ENCODE results near the gene C2CD4D.
A peak's percentile ranks its signal among the peaks of the same experiment; 100 is the strongest.

C2CD4D gene

GRCh38 chr1:151809985-151810556 lies 29.5 kb downstream of the C2CD4D start:
- DNase-seq: no peak

DNA sequence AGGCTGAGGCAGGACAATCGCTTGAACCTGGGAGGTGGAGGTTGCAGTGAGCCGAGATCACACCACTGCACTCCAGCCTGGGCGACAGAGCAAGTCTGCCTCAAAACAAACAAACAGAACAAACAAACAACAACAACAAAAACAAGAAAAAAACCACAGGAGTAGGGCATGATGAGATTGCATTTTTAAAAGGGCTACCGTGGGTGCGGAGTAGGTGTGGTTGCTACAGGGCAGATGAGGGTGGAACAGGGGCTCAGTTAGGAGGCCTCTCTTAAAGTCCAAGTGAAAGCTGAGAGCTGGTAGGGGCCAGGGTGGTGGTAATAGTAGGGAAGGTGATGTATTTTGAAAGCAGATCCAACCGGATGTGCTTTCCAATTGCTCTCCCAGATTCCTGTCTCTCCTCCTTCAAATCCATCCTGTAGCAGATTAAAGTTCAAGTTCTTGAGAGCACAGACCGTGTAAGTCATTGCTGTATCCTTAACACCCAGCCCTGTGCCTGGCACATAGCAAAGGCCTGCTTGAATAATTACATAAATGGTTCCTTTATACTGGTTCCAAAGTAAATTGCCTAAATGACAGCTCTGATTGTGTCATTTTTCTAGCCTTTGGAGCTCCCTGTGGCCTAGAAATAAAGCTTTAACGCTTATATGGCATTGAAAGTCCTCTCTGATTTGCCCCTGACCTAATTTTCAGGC lies 30.2 kb downstream of the C2CD4D start:
- DNase-seq: no peak

- no peak for DNase-seq
Measured at GRCh38 chr1:151807766-151808165, 31.9 kb downstream of the C2CD4D start.

DNA sequence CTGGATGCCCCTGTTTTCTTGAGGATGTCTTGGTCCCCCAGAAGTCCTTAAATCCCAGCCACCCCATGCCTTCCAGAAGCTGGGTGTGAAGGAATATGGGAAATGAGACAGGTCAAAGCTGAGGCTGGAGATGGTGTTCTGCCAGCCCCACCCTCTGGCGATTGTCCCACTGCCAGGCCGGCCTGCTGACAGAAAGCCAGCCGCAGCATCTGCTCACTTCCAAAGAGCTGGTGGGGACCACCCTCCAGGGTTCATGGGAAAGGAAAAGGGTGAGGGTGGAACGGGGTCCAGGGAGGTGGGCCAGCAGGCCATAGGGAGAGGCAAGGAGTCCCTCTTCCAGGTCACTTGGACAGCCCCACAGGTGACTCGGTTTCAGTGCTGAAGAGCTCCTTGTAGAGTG lies 32.5 kb downstream of the C2CD4D start:
- no peak for DNase-seq

- DNase-seq: no peak
Measured at GRCh38 chr1:151806170-151806569, 33.5 kb downstream of the C2CD4D start.

DNA sequence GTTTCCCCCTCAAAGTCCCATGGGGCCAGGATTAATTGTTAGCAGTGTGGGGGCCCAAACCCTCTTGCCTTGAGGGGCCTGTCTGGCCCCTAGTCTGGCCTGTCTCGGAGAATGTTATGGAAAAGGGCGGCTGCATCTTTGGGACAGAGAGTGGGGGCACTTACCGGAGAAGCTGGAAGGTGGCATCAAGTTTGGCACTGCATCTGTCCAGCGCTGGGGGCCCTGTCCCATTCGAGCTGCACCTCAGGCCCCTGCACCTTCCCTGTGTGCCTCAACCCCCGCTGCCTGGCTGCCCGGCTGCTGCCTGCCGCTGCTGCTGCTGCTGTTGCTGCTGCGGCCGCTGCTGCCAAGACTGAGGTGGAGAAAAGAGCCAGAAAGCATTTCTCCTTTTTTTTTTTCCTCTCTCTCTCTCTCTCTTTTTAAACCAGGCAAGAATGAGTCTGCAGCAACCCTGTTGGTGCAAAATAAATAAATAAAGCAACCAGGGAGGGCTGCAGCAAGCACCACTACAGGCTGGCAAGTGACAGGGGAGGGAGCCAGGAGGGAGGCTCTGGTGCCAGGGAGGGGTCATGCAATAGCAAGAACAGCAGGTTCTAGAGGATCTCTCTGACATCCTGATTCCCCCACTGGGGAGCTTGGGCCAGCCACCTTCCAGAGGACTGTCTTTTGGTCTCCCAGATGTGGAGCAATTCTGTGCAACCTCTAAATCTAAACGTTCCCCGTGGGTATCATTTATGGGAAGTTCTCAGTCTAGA lies 34.4 kb downstream of the C2CD4D start, which contains the start of gene LINGO4:
Gene LINGO4, minus strand, starts transcription at position 354 of the 755 bp plus-strand sequence. CDS start 2,715 bp downstream, outside the sequence.
- no peak for DNase-seq

- DNase-seq: no peak
Measured at GRCh38 chr1:151803915-151804314, 35.7 kb downstream of the C2CD4D start.

- DNase-seq: no peak
Measured at GRCh38 chr1:151803164-151803563, 36.5 kb downstream of the C2CD4D start.

GRCh38 chr1:151802372-151802771 lies 37.2 kb downstream of the C2CD4D start:
- DNase-seq: no peak

- DNase-seq: no peak
Measured at GRCh38 chr1:151801846-151802245, 37.8 kb downstream of the C2CD4D start.

DNA sequence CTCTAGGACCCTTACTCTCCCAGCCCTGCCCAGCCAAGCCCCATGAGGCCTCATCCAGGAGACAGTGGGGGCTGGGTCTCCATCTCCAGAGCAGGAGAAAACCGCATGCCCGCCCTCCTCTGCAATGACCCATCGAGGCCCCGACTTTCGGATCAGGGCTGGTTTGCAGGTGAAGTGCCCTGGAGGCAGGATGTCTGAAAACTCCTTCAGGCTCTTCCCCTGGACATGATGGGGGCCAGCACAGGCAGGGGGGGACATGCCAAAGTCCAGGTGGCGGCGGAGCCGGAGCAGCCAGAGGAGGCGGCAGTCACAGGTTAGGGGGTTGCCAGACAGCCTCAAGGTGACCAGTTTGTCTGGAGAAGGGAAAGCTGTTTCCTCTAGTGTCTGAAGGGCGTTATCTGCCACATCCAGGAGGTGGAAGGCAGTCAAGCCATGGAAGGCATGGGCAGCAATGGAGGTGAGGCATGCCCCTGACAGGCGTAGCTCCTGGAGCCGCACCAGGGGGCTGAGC lies 38.3 kb downstream of the C2CD4D start:
- DNase-seq: no peak

GRCh38 chr1:151800830-151801229 lies 38.8 kb downstream of the C2CD4D start:
- no peak for DNase-seq

GRCh38 chr1:151799179-151800022 lies 40.2 kb downstream of the C2CD4D start:
- DNase-seq: peak; percentile 3 to 27

- peak; percentile 51 to 62 for DNase-seq
Measured at GRCh38 chr1:151798571-151798970, 41.0 kb downstream of the C2CD4D start.

GRCh38 chr1:151790940-151791651 lies 48.5 kb downstream of the C2CD4D start:
- no peak for DNase-seq

DNA sequence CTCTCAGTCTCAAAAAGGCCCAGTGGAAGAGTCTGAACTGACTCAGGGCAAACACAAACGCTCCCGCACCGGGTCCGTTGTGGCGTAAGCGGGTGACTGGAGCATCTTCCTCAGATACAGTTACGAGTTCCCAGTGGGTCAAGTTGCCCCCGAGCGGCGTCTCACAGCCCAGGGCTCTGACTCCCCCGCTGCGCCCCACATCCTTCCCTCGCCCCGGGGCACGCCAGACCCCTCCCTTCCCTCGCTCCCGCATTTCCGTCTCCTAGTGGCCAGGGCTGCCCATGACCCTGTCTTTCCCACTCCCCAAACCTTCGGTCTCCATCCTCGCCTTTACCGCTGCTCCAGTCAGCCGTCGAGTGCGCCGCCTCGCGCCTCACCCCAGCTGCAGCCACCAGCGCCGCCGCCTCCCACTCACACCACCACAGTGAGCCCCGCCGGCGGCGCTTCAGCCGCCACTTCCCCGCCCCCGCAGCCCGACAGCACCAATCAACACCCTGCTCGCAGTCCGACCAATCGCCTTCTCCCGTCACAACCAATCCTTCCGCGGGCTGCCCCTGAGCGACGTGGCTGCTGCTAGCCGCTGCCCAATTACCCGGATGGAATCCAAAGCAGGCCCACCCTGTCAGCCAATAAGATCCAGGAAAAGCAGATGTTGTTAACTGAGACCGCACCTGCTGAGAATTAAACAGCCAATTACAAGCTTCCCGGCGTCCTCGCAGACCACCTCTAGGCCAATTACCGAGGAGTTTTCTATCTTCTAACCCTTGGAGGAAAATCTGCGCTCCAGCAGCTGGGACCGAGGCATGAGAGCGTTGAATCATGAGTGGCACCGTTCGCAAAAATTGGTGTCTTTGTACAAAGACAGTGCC lies 49.3 kb downstream of the C2CD4D start, which contains the start of gene TDRKH:
Gene TDRKH, minus strand, starts transcription at position 430 of the 869 bp plus-strand sequence. CDS start 7,478 bp downstream, outside the sequence.
- DNase-seq: peak; percentile 100
